HFF-Myc (cell line): ENCODE data around the gene CLDN8.
A peak's percentile ranks its signal among the peaks of the same experiment; 100 is the strongest.

Experiments used
- DNase-seq: peaks from one replicate; pipeline ENCODE4 v3.0.0-alpha.2; 2011; ENCODE audit warnings: low read depth; ENCODE audit errors: extremely low read depth
- H3K4me3 ChIP-seq: replicated peaks from 2 replicates; pipeline ENCODE4 v1.5.1; 2011; ENCODE audit warnings: low read depth, mild to moderate bottlenecking, control low read depth, low read length
- CTCF ChIP-seq: IDR thresholded peaks from 2 replicates; pipeline ENCODE4 v1.5.1; 2012; ENCODE audit warnings: mild to moderate bottlenecking, low read depth, low read length, control low read depth; ENCODE audit errors: missing control alignments

The CLDN8 gene

GRCh38 chr21:30245061-30245460 lies 29.2 kb upstream of the CLDN8 start:
- TF ChIP-seq CTCF = no peak

GRCh38 chr21:30243691-30244090 lies 27.8 kb upstream of the CLDN8 start:
- TF ChIP-seq CTCF = no peak
- DNase-seq = no peak
- H3K4me3 ChIP-seq = no peak overlapping the region

More at GRCh38 chr21:30245061-30245460, 29.2 kb upstream of the CLDN8 start:
- DNase-seq = no peak
- H3K4me3 ChIP-seq = no peak overlapping the region

DNA sequence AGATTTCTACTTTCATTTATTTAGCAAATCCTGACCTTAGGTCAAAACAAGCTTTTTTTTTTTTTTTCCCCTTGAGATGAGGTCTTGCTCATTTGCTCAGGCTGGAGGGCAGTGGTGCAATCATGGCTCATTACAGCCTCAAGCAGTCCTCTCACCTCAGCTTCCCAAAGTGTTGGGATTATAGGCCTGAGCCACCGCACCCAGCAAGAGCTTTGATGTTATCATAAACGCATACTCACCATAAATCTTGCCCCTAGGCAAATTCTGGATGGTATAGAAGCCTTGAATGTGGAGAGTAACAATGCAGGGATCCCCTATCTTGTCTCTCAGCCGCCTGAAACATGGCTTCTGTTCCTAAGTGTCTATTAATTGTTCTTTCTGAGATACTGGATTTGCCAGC lies 24.8 kb upstream of the CLDN8 start:
- TF ChIP-seq CTCF = no peak
- no peak for DNase-seq
- no peak overlapping the region for H3K4me3 ChIP-seq

DNA sequence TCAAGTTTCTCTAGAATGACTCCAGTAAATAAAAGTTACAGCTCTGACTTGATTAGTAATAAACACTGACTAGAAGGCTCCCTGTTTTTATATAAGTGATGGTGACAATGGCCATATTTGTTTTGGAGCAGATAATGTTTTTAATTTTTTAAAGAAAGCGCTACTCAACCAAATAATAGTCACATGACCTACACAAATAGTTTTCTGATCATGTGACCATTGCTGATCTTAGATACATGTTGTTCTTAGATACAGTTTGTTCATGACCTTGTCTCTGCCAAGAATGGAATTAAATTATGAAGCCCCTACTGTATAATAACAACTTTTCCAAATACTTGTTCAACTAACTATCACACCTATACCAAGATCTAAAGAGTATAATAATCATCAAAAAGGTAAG lies 22.3 kb upstream of the CLDN8 start:
- no peak for TF ChIP-seq CTCF
- no peak overlapping the region for H3K4me3 ChIP-seq
- DNase-seq = no peak

DNA sequence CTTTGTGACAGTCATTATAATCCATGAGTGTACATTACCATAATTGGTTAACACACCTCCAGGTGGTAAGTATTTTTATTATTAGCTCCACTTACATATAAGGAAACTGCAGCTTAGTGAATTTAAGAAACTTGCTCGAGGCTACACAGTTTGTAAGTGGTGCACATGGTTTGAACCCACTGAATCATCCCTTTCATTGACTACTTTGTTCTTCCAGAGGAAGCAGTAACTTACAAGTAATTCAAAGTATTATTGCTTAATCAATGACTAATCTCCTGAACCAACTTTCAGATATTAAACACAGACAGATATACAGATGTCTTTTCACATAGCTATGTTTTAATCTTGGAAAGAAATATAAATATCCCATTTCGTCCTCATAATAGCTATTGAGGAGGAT lies 18.7 kb upstream of the CLDN8 start:
- DNase-seq = peak; percentile 7
- no peak overlapping the region for H3K4me3 ChIP-seq
- TF ChIP-seq CTCF = no peak

DNA sequence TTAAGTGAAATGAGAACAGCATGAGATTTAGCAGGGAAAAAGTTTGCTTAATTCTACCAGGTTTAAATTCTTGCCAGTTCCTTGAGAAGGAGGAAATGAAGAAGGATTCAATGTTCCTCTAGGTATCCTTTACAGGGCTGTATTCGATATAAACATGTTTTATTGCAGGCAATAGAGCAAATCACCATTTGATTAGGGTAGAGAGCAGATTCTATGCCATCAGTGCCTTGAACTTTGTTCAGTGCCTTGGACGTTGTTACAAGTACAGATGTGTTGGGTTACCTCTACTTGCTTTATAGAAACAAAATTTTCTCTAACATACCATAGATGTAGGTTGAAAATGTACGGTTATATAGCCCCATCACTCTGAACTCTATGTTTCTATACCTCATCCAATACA lies 18.2 kb upstream of the CLDN8 start:
- DNase-seq = no peak
- no peak for TF ChIP-seq CTCF
- no peak overlapping the region for H3K4me3 ChIP-seq

- no peak for TF ChIP-seq CTCF
- H3K4me3 ChIP-seq = no peak overlapping the region
Observed at GRCh38 chr21:30233228-30234020, 17.5 kb upstream of the CLDN8 start.

More at GRCh38 chr21:30233228-30234020, 17.5 kb upstream of the CLDN8 start:
- DNase-seq = no peak
